Mucosa of rectum (tissue), 2 donors: ENCODE results near the gene IL6ST.
A peak's percentile ranks its signal among the peaks of the same experiment; 100 is the strongest.
"Not testable (repeated sequence)": the region's sequence is repeated elsewhere in the genome, so short reads cannot be mapped to it uniquely, and the experiment has no call there.

Experiments used
- H3K27ac ChIP-seq, 2 donors: one replicate each; pipeline ENCODE4 v1.7.0; 2013; ENCODE audit warnings: inconsistent platforms in 2 of 2, low read depth in 2 of 2, low read length in 2 of 2
- H3K27me3 ChIP-seq, 2 donors: one replicate each; pipeline ENCODE4 v1.7.0; 2013; ENCODE audit warnings: low read length in 2 of 2; ENCODE audit not compliant: control insufficient read depth in 2 of 2, insufficient read depth in 2 of 2
- H3K36me3 ChIP-seq, 2 donors: one replicate each; pipeline ENCODE4 v1.7.0; 2013; ENCODE audit warnings: low read length in 2 of 2; ENCODE audit not compliant: control insufficient read depth in 2 of 2, insufficient read depth in 2 of 2
- H3K4me1 ChIP-seq, 2 donors: one replicate each; pipeline ENCODE4 v1.7.0; 2013; ENCODE audit warnings: low read length in 2 of 2, mild to moderate bottlenecking in 1 of 2; ENCODE audit not compliant: control insufficient read depth in 2 of 2, insufficient read depth in 2 of 2
- H3K4me3 ChIP-seq, 2 donors: one replicate each; pipeline ENCODE4 v1.7.0; 2013; ENCODE audit warnings: low read length in 2 of 2
- H3K9ac ChIP-seq, 2 donors: one replicate each; pipeline ENCODE4 v1.7.0; 2013; ENCODE audit warnings: low read length in 2 of 2, low read depth in 1 of 2, mild to moderate bottlenecking in 1 of 2
- H3K9me3 ChIP-seq, 2 donors: one replicate each; pipeline ENCODE4 v1.7.0; 2013; ENCODE audit warnings: low read length in 2 of 2; ENCODE audit not compliant: control insufficient read depth in 2 of 2
- donor health status: healthy.
- donor health status: Normal muscosa, but diverticular disease.

Gene IL6ST

GRCh38 chr5:55994495-55994997 lies at the start of gene IL6ST:
Gene IL6ST (minus strand): TSS chr5:55994963. CDS start chr5:55976278, 18,685 bp downstream.
- H3K4me1 ChIP-seq: peaks cover 15 to 26% of the 10 kb centered on the region in 2 donors

GRCh38 chr5:56039985-56040384 lies 45.2 kb upstream of the IL6ST start:
- Histone ChIP-seq H3K27ac (no peak overlapping the region), H3K36me3 (no peaks in the 10 kb centered on the region), H3K9me3 (no peaks in the 10 kb centered on the region), H3K9ac (no peak overlapping the region), H3K4me3 (no peak overlapping the region), H3K27me3 (no peaks in the 10 kb centered on the region), H3K4me1 (peaks cover 3 to 4% of the 10 kb centered on the region in 2 donors)

More at GRCh38 chr5:55994495-55994997, at the start of gene IL6ST:
- Histone ChIP-seq H3K9ac (peak within 1 kb of the TSS; percentile 98 to 99), H3K4me3 (peak within 1 kb of the TSS; percentile 97), H3K27ac (peak within 1 kb of the TSS; percentile 99), H3K36me3 (no peaks in the 10 kb centered on the region), H3K27me3 (no peaks in the 10 kb centered on the region), H3K9me3 (no peaks in the 10 kb centered on the region)

- not testable (repeated sequence) for H3K9ac ChIP-seq, H3K9me3 ChIP-seq, H3K4me1 ChIP-seq, H3K4me3 ChIP-seq, H3K27ac ChIP-seq, H3K36me3 ChIP-seq, H3K27me3 ChIP-seq
Measured at GRCh38 chr5:56038206-56038605, 43.4 kb upstream of the IL6ST start.

- H3K4me3 ChIP-seq: no peak overlapping the region
- peaks cover 3 to 4% of the 10 kb centered on the region in 2 donors for H3K4me1 ChIP-seq
- H3K9me3 ChIP-seq: no peaks in the 10 kb centered on the region
- H3K9ac ChIP-seq: no peak overlapping the region
- H3K27me3 ChIP-seq: no peaks in the 10 kb centered on the region
- H3K27ac ChIP-seq: no peak overlapping the region
- no peaks in the 10 kb centered on the region for H3K36me3 ChIP-seq
Measured at GRCh38 chr5:56037531-56038010, 42.8 kb upstream of the IL6ST start.

GRCh38 chr5:56035394-56035793 lies 40.6 kb upstream of the IL6ST start:
- not testable (repeated sequence) for H3K4me3 ChIP-seq, H3K4me1 ChIP-seq, H3K9ac ChIP-seq, H3K27me3 ChIP-seq, H3K27ac ChIP-seq, H3K36me3 ChIP-seq, H3K9me3 ChIP-seq

- not testable (repeated sequence) for H3K4me1 ChIP-seq, H3K4me3 ChIP-seq, H3K9me3 ChIP-seq, H3K9ac ChIP-seq, H3K27me3 ChIP-seq, H3K27ac ChIP-seq, H3K36me3 ChIP-seq
Measured at GRCh38 chr5:56029871-56030630, 35.3 kb upstream of the IL6ST start.

- Histone ChIP-seq H3K27me3 (no peaks in the 10 kb centered on the region), H3K4me1 (peaks cover 0 to 3% of the 10 kb centered on the region in 2 donors), H3K9ac (no peak overlapping the region), H3K36me3 (no peaks in the 10 kb centered on the region), H3K9me3 (no peaks in the 10 kb centered on the region), H3K27ac (no peak overlapping the region), H3K4me3 (no peak overlapping the region)
Measured at GRCh38 chr5:56029457-56029856, 34.7 kb upstream of the IL6ST start.

- H3K27ac ChIP-seq: no peak overlapping the region
- H3K36me3 ChIP-seq: no peaks in the 10 kb centered on the region
- no peak overlapping the region for H3K9ac ChIP-seq
- no peaks in the 10 kb centered on the region for H3K27me3 ChIP-seq
- H3K4me3 ChIP-seq: no peak overlapping the region
- H3K9me3 ChIP-seq: no peaks in the 10 kb centered on the region
- H3K4me1 ChIP-seq: peaks cover 0 to 3% of the 10 kb centered on the region in 2 donors
Measured at GRCh38 chr5:56028708-56029107, 33.9 kb upstream of the IL6ST start.

- Histone ChIP-seq H3K4me3 (no peak overlapping the region), H3K36me3 (no peaks in the 10 kb centered on the region), H3K9me3 (no peaks in the 10 kb centered on the region), H3K9ac (no peak overlapping the region), H3K4me1 (peaks cover 0 to 3% of the 10 kb centered on the region in 2 donors), H3K27me3 (no peaks in the 10 kb centered on the region), H3K27ac (no peak overlapping the region)
Measured at GRCh38 chr5:56026863-56027300, 32.1 kb upstream of the IL6ST start.

- H3K9ac ChIP-seq: no peak overlapping the region
- no peaks in the 10 kb centered on the region for H3K9me3 ChIP-seq
- H3K27me3 ChIP-seq: no peaks in the 10 kb centered on the region
- H3K27ac ChIP-seq: peak overlapping the region; percentile 32 to 39
- H3K4me3 ChIP-seq: no peak overlapping the region
- H3K4me1 ChIP-seq: peaks cover 0 to 3% of the 10 kb centered on the region in 2 donors
- H3K36me3 ChIP-seq: no peaks in the 10 kb centered on the region
Measured at GRCh38 chr5:56025151-56025885, 30.6 kb upstream of the IL6ST start.
